H9 (cell line): ENCODE data around the gene TEX264. TPM values are rescaled to one million over a fixed set of nuclear protein-coding genes. Genes with fewer than 3 reads are reported as not detected.

ENCODE experiments used
- DNase-seq: peaks from one replicate; pipeline ENCODE4 v3.0.0-alpha.2; 2017
- H2AFZ ChIP-seq: one replicate; pipeline ENCODE4 v1.6.1; 2013; ENCODE audit warnings: mild to moderate bottlenecking, low read length, control low read depth, moderate library complexity
- H2AK5ac ChIP-seq: 2 replicates; pipeline ENCODE4 v1.6.1; 2013; ENCODE audit warnings: low read length, control low read depth, mixed read lengths; ENCODE audit not compliant: insufficient read length
- H2BK120ac ChIP-seq: one replicate; pipeline ENCODE4 v1.6.1; 2013; ENCODE audit warnings: low read depth, mild to moderate bottlenecking, low read length, control low read depth, inconsistent platforms; ENCODE audit not compliant: poor library complexity, severe bottlenecking
- H2BK12ac ChIP-seq: 2 replicates; pipeline ENCODE4 v1.6.1; 2013; ENCODE audit warnings: low read length, control low read depth, mixed read lengths, low read depth; ENCODE audit not compliant: insufficient read length
- H2BK15ac ChIP-seq: 2 replicates; pipeline ENCODE4 v1.6.1; 2013; ENCODE audit warnings: low read depth, low read length, control low read depth
- H2BK20ac ChIP-seq: one replicate; pipeline ENCODE4 v1.6.1; 2013; ENCODE audit warnings: low read depth, mild to moderate bottlenecking, low read length, control low read depth, inconsistent platforms; ENCODE audit not compliant: poor library complexity, severe bottlenecking
- H2BK5ac ChIP-seq: 2 replicates; pipeline ENCODE4 v1.6.1; 2013; ENCODE audit warnings: low read length, control low read depth, mixed read lengths; ENCODE audit not compliant: insufficient read length
- H3K14ac ChIP-seq: 2 replicates; pipeline ENCODE4 v1.6.1; 2013; ENCODE audit warnings: low read length, control low read depth; ENCODE audit not compliant: insufficient read depth
- H3K18ac ChIP-seq: 2 replicates; pipeline ENCODE4 v1.6.1; 2013; ENCODE audit warnings: low read depth, mild to moderate bottlenecking, mixed read lengths, low read length, control low read depth; ENCODE audit not compliant: insufficient read length
- H3K23ac ChIP-seq: 2 replicates; pipeline ENCODE4 v1.6.1; 2013; ENCODE audit warnings: low read length, control low read depth, mixed read lengths, low read depth; ENCODE audit not compliant: insufficient read length
- H3K23me2 ChIP-seq: 2 replicates; pipeline ENCODE4 v1.6.1; 2013; ENCODE audit warnings: low read depth, mild to moderate bottlenecking, mixed read lengths, low read length, control low read depth; ENCODE audit not compliant: insufficient read length, poor library complexity, severe bottlenecking
- H3K27ac ChIP-seq: 2 replicates; pipeline ENCODE4 v1.5.1; 2013; ENCODE audit warnings: low read length, control low read depth, mixed read lengths, low read depth; ENCODE audit not compliant: insufficient read length
- H3K27me3 ChIP-seq: 2 replicates; pipeline ENCODE4 v1.6.1; 2013; ENCODE audit warnings: low read length, control low read depth, inconsistent platforms; ENCODE audit not compliant: insufficient read depth
- H3K4ac ChIP-seq: 2 replicates; pipeline ENCODE4 v1.6.1; 2013; ENCODE audit warnings: low read depth, mild to moderate bottlenecking, control low read depth, inconsistent platforms, low read length, moderate library complexity
- H3K4me1 ChIP-seq: 2 replicates; pipeline ENCODE4 v1.6.1; 2013; ENCODE audit warnings: low read length, control low read depth, inconsistent platforms; ENCODE audit not compliant: insufficient read depth
- H3K4me2 ChIP-seq: 2 replicates; pipeline ENCODE4 v1.6.1; 2013; ENCODE audit warnings: low read length, control low read depth, mixed read lengths; ENCODE audit not compliant: insufficient read length, insufficient read depth
- H3K56ac ChIP-seq: 2 replicates; pipeline ENCODE4 v1.6.1; 2013; ENCODE audit warnings: low read depth, mild to moderate bottlenecking, mixed read lengths, low read length, control low read depth; ENCODE audit not compliant: insufficient read length
- H3K79me1 ChIP-seq: 2 replicates; pipeline ENCODE4 v1.6.1; 2013; ENCODE audit warnings: low read depth, mild to moderate bottlenecking, moderate library complexity, low read length, control low read depth, inconsistent platforms; ENCODE audit not compliant: insufficient read depth, poor library complexity, severe bottlenecking
- H3K79me2 ChIP-seq: 2 replicates; pipeline ENCODE4 v1.6.1; 2013; ENCODE audit warnings: low read length, control low read depth, inconsistent platforms; ENCODE audit not compliant: insufficient read depth
- H3K9ac ChIP-seq: 2 replicates; pipeline ENCODE4 v1.6.1; 2013; ENCODE audit warnings: low read length, control low read depth, mixed read lengths; ENCODE audit not compliant: insufficient read length; ENCODE audit errors: extremely low read depth
- H3K9me3 ChIP-seq: one replicate; pipeline ENCODE4 v1.6.1; 2013; ENCODE audit warnings: low read depth, low read length, inconsistent platforms; ENCODE audit not compliant: control insufficient read depth
- H3T11ph ChIP-seq: one replicate; pipeline ENCODE4 v1.6.1; 2013; ENCODE audit warnings: mild to moderate bottlenecking, low read length, control low read depth, inconsistent platforms
- H4K20me1 ChIP-seq: one replicate; pipeline ENCODE4 v1.6.1; 2013; ENCODE audit not compliant: control insufficient read depth, insufficient read length, insufficient read depth
- H4K5ac ChIP-seq: 2 replicates; pipeline ENCODE4 v1.6.1; 2013; ENCODE audit warnings: low read depth, mild to moderate bottlenecking, mixed read lengths, low read length, control low read depth; ENCODE audit not compliant: insufficient read length
- H4K8ac ChIP-seq: replicated peaks from 2 replicates; pipeline ENCODE4 v1.6.1; 2013; ENCODE audit warnings: low read length, control low read depth, mixed read lengths, low read depth; ENCODE audit not compliant: insufficient read length
- H4K91ac ChIP-seq: 2 replicates; pipeline ENCODE4 v1.6.1; 2013; ENCODE audit warnings: low read depth, mild to moderate bottlenecking, moderate library complexity, mixed read lengths, low read length, control low read depth; ENCODE audit not compliant: insufficient read length
- H3K27ac Mint-ChIP-seq, 3 experiments: 2 replicates in 2 of 3; 3 replicates in 1 of 3; pipeline ENCODE4 v1.8.0; 2020 to 2021; ENCODE audit warnings: mixed read lengths in 3 of 3, mild to moderate bottlenecking in 1 of 3, moderate library complexity in 1 of 3
- H3K27me3 Mint-ChIP-seq: 2 replicates; pipeline ENCODE4 v1.8.0; 2021; ENCODE audit warnings: low read depth, mild to moderate bottlenecking, moderate library complexity, mixed read lengths
- H3K36me3 Mint-ChIP-seq, 3 experiments: 2 replicates in 2 of 3; 3 replicates in 1 of 3; pipeline ENCODE4 v1.8.0; 2020 to 2021; ENCODE audit warnings: low read depth in 3 of 3, mixed read lengths in 3 of 3; ENCODE audit not compliant: insufficient read depth in 1 of 3
- H3K4me1 Mint-ChIP-seq, 2 experiments: 2 replicates each; pipeline ENCODE4 v1.8.0; 2020; ENCODE audit warnings: mixed read lengths in 2 of 2
- H3K4me3 Mint-ChIP-seq, 2 experiments: 2 replicates in 1 of 2; 3 replicates in 1 of 2; pipeline ENCODE4 v1.8.0; 2020 to 2021; ENCODE audit warnings: mild to moderate bottlenecking in 2 of 2, mixed read lengths in 2 of 2, moderate library complexity in 1 of 2
- H3K9me3 Mint-ChIP-seq, 2 experiments: 2 replicates in 1 of 2; 3 replicates in 1 of 2; pipeline ENCODE4 v1.8.0; 2020; ENCODE audit warnings: mild to moderate bottlenecking in 2 of 2, mixed read lengths in 2 of 2, moderate library complexity in 1 of 2
- CTCF ChIP-seq: fragments of 200-600 bp; sonication (generic); conservative IDR thresholded peaks from 3 replicates; pipeline ENCODE4 v1.8.0; 2021; ENCODE audit warnings: antibody characterized with exemption, mild to moderate bottlenecking
- WGBS: extraction: QIAGEN DNeasy Blood & Tissue Kit; methylation state at CpG from one replicate; pipeline ENCODE4 v1.1.7; 2013; ENCODE audit warnings: missing lambda C conversion rate, low lambda C conversion rate, mixed read lengths; ENCODE audit not compliant: insufficient read length; ENCODE audit errors: extremely low coverage; 5-methylcytosine and 5-hydroxymethylcytosine counted together
- total RNA-seq: library from RNA; stranded (reverse); gene quantifications from 2 replicates; pipeline ENCODE4 v1.2.1, GENCODE V29; 2021

Gene TEX264
- total RNA-seq, 1 experiment from 2014 or later, result 17.3 TPM

- Histone ChIP-seq H3K27ac (no peak overlapping the region), H2BK5ac (no peak overlapping the region), H3K23me2 (no peaks in the 10 kb centered on the region), H3K27me3 (no peaks in the 10 kb centered on the region), H4K8ac (no peak overlapping the region), H2BK12ac (no peak overlapping the region), H3K4ac (no peak overlapping the region), H3K56ac (no peak overlapping the region), H3K79me1 (no peaks in the 10 kb centered on the region), H3K4me2 (no peak overlapping the region), H3K79me2 (no peaks in the 10 kb centered on the region), H4K20me1 (no peaks in the 10 kb centered on the region), H3T11ph (no peak overlapping the region), H3K18ac (no peak overlapping the region), H2AK5ac (no peak overlapping the region), H4K5ac (no peak overlapping the region), H3K23ac (no peak overlapping the region), H2AFZ (no peak overlapping the region), H2BK120ac (no peak overlapping the region), H2BK15ac (no peak overlapping the region), H3K14ac (no peak overlapping the region), H2BK20ac (no peak overlapping the region), H3K9ac (no peak overlapping the region), H3K9me3 (no peaks in the 10 kb centered on the region), H3K4me1 (no peaks in the 10 kb centered on the region; the same call in 1 of the 2 replicates), H4K91ac (no peak overlapping the region)
- DNase-seq, result no peak
- H3K9me3 Mint-ChIP-seq, result no peaks in the 10 kb centered on the region
- no peak for TF ChIP-seq CTCF
- no peaks in the 10 kb centered on the region for H3K27me3 Mint-ChIP-seq
- H3K4me1 Mint-ChIP-seq, result peaks cover 14 to 25% of the 10 kb centered on the region in 2 experiments
- WGBS, result no CpG with 5 or more reads among the region's 2 CpGs
- H3K4me3 Mint-ChIP-seq, result no peak overlapping the region
- H3K36me3 Mint-ChIP-seq, result peaks cover 3 to 8% (median 3%) of the 10 kb centered on the region in 3 experiments; a peak in 4 of 7 replicates
- H3K27ac Mint-ChIP-seq, result no peak overlapping the region
Measured at GRCh38 chr3:51700403-51700802, 29.4 kb downstream of the TEX264 start.
